ENCODE results near the gene ARHGEF7. TPM values are rescaled to one million over a fixed set of nuclear protein-coding genes. Genes with fewer than 3 reads are reported as not detected.

Gene ARHGEF7
- total RNA-seq, 2 experiments from 2014 or later, result 39.5 to 51.3 TPM

GRCh38 chr13:111248822-111249221 is 133.7 kb downstream of the ARHGEF7 start:
- H3K9me2 ChIP-seq (ENCODE audit: insufficient read depth, low read length), result no peaks in the 10 kb centered on the region
- no TSS peak for BruUV-seq (replicated peaks)
- H3K27ac ChIP-seq (ENCODE audit: low read depth, low read length, poor library complexity, severe bottlenecking), result no peak overlapping the region
- H4K20me1 ChIP-seq (ENCODE audit: insufficient read depth, low read length), result no peaks in the 10 kb centered on the region
- POLR2A ChIA-PET, result no interaction called here
- H3K4me2 ChIP-seq (ENCODE audit: low read length), result no peak overlapping the region
- CTCF ChIA-PET (ENCODE audit: unreplicated experiment), result no interaction called here
- H3K79me2 ChIP-seq (ENCODE audit: insufficient read depth, low read depth, low read length), result no peaks in the 10 kb centered on the region
- TF ChIP-seq, protein P1, sequence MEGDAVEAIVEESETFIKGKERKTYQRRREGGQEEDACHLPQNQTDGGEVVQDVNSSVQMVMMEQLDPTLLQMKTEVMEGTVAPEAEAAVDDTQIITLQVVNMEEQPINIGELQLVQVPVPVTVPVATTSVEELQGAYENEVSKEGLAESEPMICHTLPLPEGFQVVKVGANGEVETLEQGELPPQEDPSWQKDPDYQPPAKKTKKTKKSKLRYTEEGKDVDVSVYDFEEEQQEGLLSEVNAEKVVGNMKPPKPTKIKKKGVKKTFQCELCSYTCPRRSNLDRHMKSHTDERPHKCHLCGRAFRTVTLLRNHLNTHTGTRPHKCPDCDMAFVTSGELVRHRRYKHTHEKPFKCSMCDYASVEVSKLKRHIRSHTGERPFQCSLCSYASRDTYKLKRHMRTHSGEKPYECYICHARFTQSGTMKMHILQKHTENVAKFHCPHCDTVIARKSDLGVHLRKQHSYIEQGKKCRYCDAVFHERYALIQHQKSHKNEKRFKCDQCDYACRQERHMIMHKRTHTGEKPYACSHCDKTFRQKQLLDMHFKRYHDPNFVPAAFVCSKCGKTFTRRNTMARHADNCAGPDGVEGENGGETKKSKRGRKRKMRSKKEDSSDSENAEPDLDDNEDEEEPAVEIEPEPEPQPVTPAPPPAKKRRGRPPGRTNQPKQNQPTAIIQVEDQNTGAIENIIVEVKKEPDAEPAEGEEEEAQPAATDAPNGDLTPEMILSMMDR (conservative IDR thresholded peaks at IDR 0.05; ENCODE audit: low read length), result no peak
- TF ChIP-seq EZH2phosphoT487 (IDR thresholded peaks at IDR 0.05; ENCODE audit: borderline replicate concordance, low read depth, low read length), result no peak
- H2AFZ ChIP-seq (ENCODE audit: low read length), result no peak overlapping the region
- no peaks in the 10 kb centered on the region for H3K9me3 ChIP-seq (ENCODE audit: low read length)
- no peak for DNase-seq (ENCODE audit: low spot score)
- intact Hi-C loops (cut with micrococcal nuclease; ENCODE audit: unreplicated experiment), result no loop called here
- H3K36me3 ChIP-seq (ENCODE audit: insufficient read depth, low read length), result peaks cover 94% of the 10 kb centered on the region
- no peaks in the 10 kb centered on the region for H3K4me1 ChIP-seq (ENCODE audit: insufficient read depth, low read length, poor library complexity, severe bottlenecking)
- H3K4me3 ChIP-seq (ENCODE audit: low read depth, low read length, poor library complexity, severe bottlenecking), result no peak overlapping the region

DNA sequence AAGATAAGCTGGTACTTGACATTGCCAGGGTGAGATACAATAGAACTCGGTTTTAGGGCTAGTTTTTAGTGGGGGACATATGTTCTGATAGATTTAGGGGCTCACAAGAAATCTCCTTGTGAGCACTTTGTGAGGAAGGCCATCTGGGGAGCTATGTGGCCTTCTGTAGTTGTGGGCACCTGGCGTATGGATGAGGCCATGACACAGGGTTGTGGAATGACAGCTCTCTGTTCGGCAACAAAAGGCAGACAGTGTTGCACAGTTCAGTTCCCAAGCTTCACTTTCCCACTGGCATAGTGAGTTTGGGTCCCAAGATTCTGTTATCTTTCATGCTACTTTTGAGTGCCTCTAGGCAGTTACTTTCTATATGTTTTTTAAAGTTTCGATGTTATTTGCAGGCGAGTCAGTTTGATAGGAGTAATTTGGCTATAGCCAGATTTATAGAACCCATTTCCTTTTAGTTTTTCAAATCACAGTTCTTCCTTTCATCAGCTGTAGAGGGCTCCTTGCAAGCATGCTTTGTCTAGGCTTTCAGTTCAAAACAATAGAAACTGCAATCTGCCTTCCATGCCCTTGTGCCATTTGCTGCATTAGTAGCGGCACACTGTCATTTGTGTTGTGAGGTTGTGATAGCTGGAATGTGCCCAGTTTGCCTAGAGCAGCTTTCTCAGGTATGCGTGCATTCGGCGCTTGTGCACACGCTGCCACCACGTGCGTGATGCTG is 134.7 kb downstream of the ARHGEF7 start:
- peaks cover 91% of the 10 kb centered on the region for H3K36me3 ChIP-seq (ENCODE audit: insufficient read depth, low read length)
- intact Hi-C loops (cut with micrococcal nuclease; ENCODE audit: unreplicated experiment), result no loop called here
- CTCF ChIA-PET (ENCODE audit: unreplicated experiment), result no interaction called here

More for the DNA sequence above, 134.7 kb downstream of the ARHGEF7 start:
- no TSS peak for BruUV-seq (replicated peaks)
- H3K79me2 ChIP-seq (ENCODE audit: insufficient read depth, low read depth, low read length), result no peaks in the 10 kb centered on the region
- no peak for DNase-seq (ENCODE audit: low spot score)
- no peak for TF ChIP-seq EZH2phosphoT487 (IDR thresholded peaks at IDR 0.05; ENCODE audit: borderline replicate concordance, low read depth, low read length)
- TF ChIP-seq, protein P1 (conservative IDR thresholded peaks at IDR 0.05; ENCODE audit: low read length), result no peak
- H4K20me1 ChIP-seq (ENCODE audit: insufficient read depth, low read length), result no peaks in the 10 kb centered on the region
- no peaks in the 10 kb centered on the region for H3K4me1 ChIP-seq (ENCODE audit: insufficient read depth, low read length, poor library complexity, severe bottlenecking)
- no peaks in the 10 kb centered on the region for H3K9me2 ChIP-seq (ENCODE audit: insufficient read depth, low read length)
- POLR2A ChIA-PET, result no interaction called here
- no peak overlapping the region for H2AFZ ChIP-seq (ENCODE audit: low read length)
- no peaks in the 10 kb centered on the region for H3K9me3 ChIP-seq (ENCODE audit: low read length)
- H3K4me2 ChIP-seq (ENCODE audit: low read length), result no peak overlapping the region
- H3K27ac ChIP-seq (ENCODE audit: low read depth, low read length, poor library complexity, severe bottlenecking), result no peak overlapping the region
- no peak overlapping the region for H3K4me3 ChIP-seq (ENCODE audit: low read depth, low read length, poor library complexity, severe bottlenecking)
